ENCODE results near the gene TTLL12.

Gene TTLL12

GRCh38 chr22:43198126-43198525, 11.2 kb upstream of the TTLL12 start:
- DNase-seq = no peak

GRCh38 chr22:43197271-43197941, 10.5 kb upstream of the TTLL12 start:
- no peak for DNase-seq

GRCh38 chr22:43191831-43192230, 4.9 kb upstream of the TTLL12 start:
- no peak for DNase-seq

GRCh38 chr22:43188829-43189545, 2.1 kb upstream of the TTLL12 start:
- DNase-seq = no peak

GRCh38 chr22:43187171-43188099, 501 bp upstream of the TTLL12 start:
- peak; percentile 95 for DNase-seq

- DNase-seq = no peak
Measured at GRCh38 chr22:43185860-43186261, 1.1 kb downstream of the TTLL12 start.

GRCh38 chr22:43183496-43184277, 3.2 kb downstream of the TTLL12 start:
- DNase-seq = no peak

- DNase-seq = no peak
Measured at GRCh38 chr22:43182726-43183125, 4.2 kb downstream of the TTLL12 start.

- no peak for DNase-seq
Measured at GRCh38 chr22:43182118-43182517, 4.8 kb downstream of the TTLL12 start.

- no peak for DNase-seq
Measured at GRCh38 chr22:43181321-43182076, 5.4 kb downstream of the TTLL12 start.

GRCh38 chr22:43180670-43181069, 6.3 kb downstream of the TTLL12 start:
- no peak for DNase-seq

GRCh38 chr22:43179911-43180195, 7.1 kb downstream of the TTLL12 start:
- DNase-seq = no peak

GRCh38 chr22:43179146-43179910, 7.6 kb downstream of the TTLL12 start:
- no peak for DNase-seq

- DNase-seq = no peak
Measured at GRCh38 chr22:43177479-43177878, 9.5 kb downstream of the TTLL12 start.

- no peak for DNase-seq
Measured at GRCh38 chr22:43176090-43176489, 10.8 kb downstream of the TTLL12 start.

GRCh38 chr22:43174941-43175531, 11.9 kb downstream of the TTLL12 start:
- DNase-seq = no peak

- no peak for DNase-seq
Measured at GRCh38 chr22:43173976-43174720, 12.8 kb downstream of the TTLL12 start.

- DNase-seq = no peak
Measured at GRCh38 chr22:43173566-43173965, 13.4 kb downstream of the TTLL12 start.

- no peak for DNase-seq
Measured at GRCh38 chr22:43172191-43172590, 14.7 kb downstream of the TTLL12 start.

GRCh38 chr22:43171607-43172006, 15.3 kb downstream of the TTLL12 start:
- no peak for DNase-seq
